Measurements from ENCODE around the gene PQBP1. TPM values are rescaled to one million over a fixed set of nuclear protein-coding genes. Genes with fewer than 3 reads are reported as not detected.

Gene PQBP1
- total RNA-seq, 4 donors from 2014 or later = 52.4 to 76.2 (median 57.2) TPM

GRCh38 chrX:48933757-48934156 is 36.0 kb downstream of the PQBP1 start:
- intact Hi-C loops (cut with DNase I) = no loop called here
- no peak overlapping the region for H3K27ac ChIP-seq
- peaks cover 6 to 17% of the 10 kb centered on the region in 2 donors for H3K36me3 ChIP-seq
- H3K9me3 ChIP-seq = no peaks in the 10 kb centered on the region
- no peak overlapping the region for H3K4me3 ChIP-seq (replicated peaks in 1 of 3)
- TF ChIP-seq CTCF (IDR thresholded peaks at IDR 0.05) (no peak), POLR2A (IDR thresholded peaks at IDR 0.05) (no peak)
- DNase-seq = no peak
- WGBS, 2 donors = 87 to 95% methylated on average over 2 of the region's 2 CpGs
- no peaks in the 10 kb centered on the region for H3K27me3 ChIP-seq
- no peaks in the 10 kb centered on the region for H3K4me1 ChIP-seq

GRCh38 chrX:48934581-48935300 is 37.0 kb downstream of the PQBP1 start:
- intact Hi-C loops (cut with DNase I) = no loop called here
- Histone ChIP-seq H3K36me3 (peaks cover 6 to 17% of the 10 kb centered on the region in 2 donors), H3K4me3 (replicated peaks in 1 of 3) (no peak overlapping the region), H3K4me1 (no peaks in the 10 kb centered on the region), H3K27me3 (no peaks in the 10 kb centered on the region), H3K9me3 (no peaks in the 10 kb centered on the region), H3K27ac (no peak overlapping the region)
- TF ChIP-seq CTCF (IDR thresholded peaks at IDR 0.05) (no peak), POLR2A (IDR thresholded peaks at IDR 0.05) (no peak)
- 87 to 93% methylated on average over 6 to 7 of the region's 7 CpGs for WGBS, 2 donors
- no peak for DNase-seq

- no peaks in the 10 kb centered on the region for H3K4me1 ChIP-seq
- intact Hi-C loops (cut with DNase I) = no loop called here
- TF ChIP-seq CTCF (IDR thresholded peaks at IDR 0.05) (no peak), POLR2A (IDR thresholded peaks at IDR 0.05) (no peak)
- H3K4me3 ChIP-seq (replicated peaks in 1 of 3) = no peak overlapping the region
- peaks cover 2 to 17% of the 10 kb centered on the region in 2 donors for H3K36me3 ChIP-seq
- 100% methylated on average over 1 of the region's 1 CpG for WGBS, 2 donors
- no peak for DNase-seq
- H3K27me3 ChIP-seq = no peaks in the 10 kb centered on the region
- H3K27ac ChIP-seq = no peak overlapping the region
- no peaks in the 10 kb centered on the region for H3K9me3 ChIP-seq
Measured at GRCh38 chrX:48935301-48935670, 37.6 kb downstream of the PQBP1 start.

- Histone ChIP-seq H3K27ac (no peak overlapping the region), H3K27me3 (no peaks in the 10 kb centered on the region), H3K4me3 (replicated peaks in 1 of 3) (no peak overlapping the region), H3K36me3 (peaks cover 0 to 17% of the 10 kb centered on the region in 2 donors), H3K4me1 (no peaks in the 10 kb centered on the region), H3K9me3 (no peaks in the 10 kb centered on the region)
- WGBS, 2 donors = 90 to 95% methylated on average over 6 to 8 of the region's 8 CpGs
- TF ChIP-seq CTCF (IDR thresholded peaks at IDR 0.05) (no peak), POLR2A (IDR thresholded peaks at IDR 0.05) (no peak)
- intact Hi-C loops (cut with DNase I) = no loop called here
- no peak for DNase-seq
Measured at GRCh38 chrX:48936429-48937053, 38.8 kb downstream of the PQBP1 start.

All from thyroid gland (tissue), 4 donors.